ENCODE measurements around the gene GLOD4.

The GLOD4 gene

GRCh38 chr17:799261-799660 is 17.2 kb upstream of the GLOD4 start:
- Histone ChIP-seq H3K27ac (no peak overlapping the region), H3K27me3 (no peaks in the 10 kb centered on the region), H3K4me3 (ENCODE audit: low read depth in 1 of 2, low read length in 1 of 2) (no peak overlapping the region), H3K4me1 (ENCODE audit: control insufficient read depth in 1 of 2, insufficient read depth in 1 of 2, low read depth in 1 of 2, low read length in 1 of 2) (no peaks in the 10 kb centered on the region), H3K36me3 (no peaks in the 10 kb centered on the region), H3K9me3 (no peaks in the 10 kb centered on the region)
- TF ChIP-seq CTCF (IDR thresholded peaks at IDR 0.05): no peak

DNA sequence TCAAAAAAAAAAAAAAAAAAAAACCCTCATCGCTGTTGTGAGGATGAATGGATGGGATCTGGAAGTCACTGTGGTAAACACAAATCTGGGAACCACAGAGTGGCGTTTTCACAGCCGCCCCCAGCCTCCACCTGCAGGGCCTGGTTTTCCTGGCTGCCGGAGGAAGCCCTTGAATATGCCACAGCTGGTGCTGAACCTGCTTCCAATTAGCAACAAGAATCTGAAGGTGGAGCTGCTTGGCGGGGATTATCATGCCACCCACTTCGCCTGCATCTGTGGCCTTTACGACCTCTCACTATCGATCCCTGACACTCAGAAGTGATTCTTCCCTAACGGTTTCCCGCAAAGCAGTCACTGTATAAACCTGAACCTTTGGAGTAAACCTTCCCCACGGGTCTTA is 16.2 kb upstream of the GLOD4 start:
- Histone ChIP-seq H3K27me3 (no peaks in the 10 kb centered on the region), H3K4me3 (ENCODE audit: low read depth in 1 of 2, low read length in 1 of 2) (no peak overlapping the region), H3K27ac (no peak overlapping the region), H3K36me3 (no peaks in the 10 kb centered on the region), H3K4me1 (ENCODE audit: control insufficient read depth in 1 of 2, insufficient read depth in 1 of 2, low read depth in 1 of 2, low read length in 1 of 2) (no peaks in the 10 kb centered on the region), H3K9me3 (no peaks in the 10 kb centered on the region)
- TF ChIP-seq CTCF (IDR thresholded peaks at IDR 0.05): no peak

GRCh38 chr17:797236-797840 is 15.3 kb upstream of the GLOD4 start:
- no peaks in the 10 kb centered on the region for H3K9me3 ChIP-seq
- H3K27ac ChIP-seq: no peak overlapping the region
- TF ChIP-seq CTCF (IDR thresholded peaks at IDR 0.05): no peak
- no peak overlapping the region for H3K4me3 ChIP-seq (ENCODE audit: low read depth in 1 of 2, low read length in 1 of 2)
- peaks cover 0 to 3% of the 10 kb centered on the region in 2 experiments for H3K4me1 ChIP-seq (ENCODE audit: control insufficient read depth in 1 of 2, insufficient read depth in 1 of 2, low read depth in 1 of 2, low read length in 1 of 2)
- H3K36me3 ChIP-seq: peaks cover 7% of the 10 kb centered on the region
- H3K27me3 ChIP-seq: no peaks in the 10 kb centered on the region

DNA sequence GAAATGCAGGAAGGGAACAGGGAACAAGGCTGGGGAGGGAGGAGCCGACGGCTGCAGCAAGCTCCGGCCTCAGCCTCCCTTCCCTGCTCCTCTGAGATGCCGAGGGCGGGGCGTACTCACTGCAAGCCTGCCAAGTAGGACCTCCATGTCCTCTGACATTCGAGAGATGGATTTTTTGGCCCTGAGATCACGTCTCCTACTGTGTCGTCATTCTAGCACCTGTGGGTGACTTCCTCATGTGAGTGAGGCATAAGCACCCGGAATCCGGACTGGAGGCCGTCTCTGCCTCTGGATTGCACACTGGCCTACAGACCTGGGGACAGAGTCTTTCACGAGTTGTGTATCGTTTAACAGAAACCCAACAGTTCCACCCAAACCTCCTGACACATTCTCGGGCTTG is 14.5 kb upstream of the GLOD4 start:
- Histone ChIP-seq H3K9me3 (no peaks in the 10 kb centered on the region), H3K4me3 (ENCODE audit: low read depth in 1 of 2, low read length in 1 of 2) (no peak overlapping the region), H3K4me1 (ENCODE audit: control insufficient read depth in 1 of 2, insufficient read depth in 1 of 2, low read depth in 1 of 2, low read length in 1 of 2) (peaks cover 2 to 6% of the 10 kb centered on the region in 2 experiments), H3K36me3 (peaks cover 13% of the 10 kb centered on the region), H3K27me3 (no peaks in the 10 kb centered on the region), H3K27ac (no peak overlapping the region)
- no peak for TF ChIP-seq CTCF (IDR thresholded peaks at IDR 0.05)

GRCh38 chr17:795721-796120 is 13.6 kb upstream of the GLOD4 start:
- H3K36me3 ChIP-seq: peaks cover 13% of the 10 kb centered on the region
- no peak for TF ChIP-seq CTCF (IDR thresholded peaks at IDR 0.05)
- H3K4me3 ChIP-seq (ENCODE audit: low read depth in 1 of 2, low read length in 1 of 2): no peak overlapping the region
- H3K27ac ChIP-seq: no peak overlapping the region
- H3K27me3 ChIP-seq: no peaks in the 10 kb centered on the region
- H3K4me1 ChIP-seq (ENCODE audit: control insufficient read depth in 1 of 2, insufficient read depth in 1 of 2, low read depth in 1 of 2, low read length in 1 of 2): peaks cover 9 to 12% of the 10 kb centered on the region in 2 experiments
- no peaks in the 10 kb centered on the region for H3K9me3 ChIP-seq
